Heart left ventricle (tissue), 16 donors: Measurements from ENCODE around the gene MGMT. TPM values are rescaled to one million over a fixed set of nuclear protein-coding genes. Genes with fewer than 3 reads are reported as not detected.

Source experiments
- ATAC-seq, 4 donors: fragments of 200-7000 bp; cut with Tn5 transposase; one replicate each; pipeline ENCODE4 v1.9.1; 2020 to 2022; ENCODE audit warnings: moderate library complexity in 4 of 4, mild to moderate bottlenecking in 3 of 4, moderate number of reproducible peaks in 1 of 4
- DNase-seq, 5 donors: peaks; one replicate each; pipeline ENCODE4 v3.0.0-alpha.2; 2020
- H3K27ac ChIP-seq, 12 donors: fragments of 200-600 bp; sonication (generic) in 4 of 12; one replicate each; pipeline versions ENCODE4 v1.5.0 to v1.8.0; 2016 to 2022; ENCODE audit warnings: mild to moderate bottlenecking in 2 of 12
- H3K27me3 ChIP-seq, 9 donors: fragments of 200-600 bp; sonication (generic) in 2 of 9; one replicate each; pipeline versions ENCODE4 v1.5.1 to v1.8.0; 2016 to 2022; ENCODE audit warnings: mild to moderate bottlenecking in 3 of 9
- H3K36me3 ChIP-seq, 9 donors: fragments of 200-600 bp; sonication (generic) in 2 of 9; one replicate each; pipeline versions ENCODE4 v1.5.0 to v1.8.0; 2018 to 2022; ENCODE audit warnings: mild to moderate bottlenecking in 2 of 9
- H3K4me1 ChIP-seq, 12 donors: fragments of 200-600 bp; sonication (generic) in 4 of 12; one replicate each; pipeline versions ENCODE4 v1.5.0 to v1.8.0; 2016 to 2022; ENCODE audit warnings: mild to moderate bottlenecking in 3 of 12
- H3K4me3 ChIP-seq, 12 donors: fragments of 200-600 bp; sonication (generic) in 4 of 12; one replicate each; pipeline versions ENCODE4 v1.5.0 to v1.8.0; 2017 to 2022; ENCODE audit warnings: mild to moderate bottlenecking in 9 of 12, moderate library complexity in 4 of 12
- H3K9me3 ChIP-seq, 12 donors: fragments of 200-600 bp; sonication (generic) in 4 of 12; one replicate each; pipeline versions ENCODE4 v1.5.0 to v1.8.0; 2016 to 2022; ENCODE audit warnings: mild to moderate bottlenecking in 1 of 12
- CTCF ChIP-seq, 12 donors: fragments of 200-600 bp; sonication (generic) in 4 of 12; IDR thresholded peaks; one replicate each; pipeline versions ENCODE4 v1.5.0 to v1.8.0; 2018 to 2022; ENCODE audit warnings: antibody characterized with exemption in 12 of 12, mild to moderate bottlenecking in 5 of 12
- POLR2A ChIP-seq, 2 donors: fragments of 450-650 bp; IDR thresholded peaks; one replicate each; pipeline ENCODE4 v1.6.1; 2017; ENCODE audit warnings: antibody characterized with exemption in 2 of 2, mild to moderate bottlenecking in 2 of 2, moderate library complexity in 2 of 2
- WGBS, 4 donors: extraction: QIAGEN DNeasy Blood & Tissue Kit in 2 of 4; methylation state at CpG; one replicate each; pipeline versions ENCODE4 v1.1.5 to v1.1.7; 2013 to 2018; 5-methylcytosine and 5-hydroxymethylcytosine counted together
- intact Hi-C, 10 donors: fragments of 100-400 bp; cut with DNase I; formaldehyde crosslinking; loops; one replicate each; pipeline versions ENCODE4 v1.11.1 to v1.14.2; 2022
- polyA plus RNA-seq, 2 donors: library from polyadenylated mRNA; stranded (reverse); fragments of 200-250 nt; gene quantifications; one replicate each; pipeline ENCODE4 v1.2.3, GENCODE V29; 2013
- total RNA-seq, 9 donors: library from RNA; depleted of rRNA in 2 of 9; stranded (reverse); fragments of >200 nt in 2 of 9; fragmentation: NEBNext Ultra II Directional in 3 of 9; extraction: Animal tissue kit (Norgen Biotek cat#: 25700) in 3 of 9; gene quantifications; one replicate each; pipeline versions ENCODE4 v1.1.0 to v1.2.4, GENCODE V29; 2016 to 2023
- donor health status: ischemic (EF 13 %, LVEDD 7.1; RV severe dilation, severe dysfunction).
- donor health status: healthy with polysubstance abuse.
- donor health status: DM: no; HTN: yes; CAD: no.
- donor health status: DM: no; HTN: no; CAD: no.
- donor health status: ischemic (EF 25% LVEDD 6.9; RV normal size, moderate dysfunction).
- donor health status: ischemic (EF 25% LVEDD 5.7; RV mildly dilated, moderate dysfunction).
- donor health status: healthy.
- donor health status: DM: yes; HTN: yes; CAD: no.
- donor health status: ischemic (EF 35%, LVEDD 5.7; RV mildly dilated, moderate dysfunction).
- donor health status: nonischemic (EF 11% LVEDD 7.7; RV severe dilation, severe dysfunction).
- donor health status: DM: yes; HTN: yes; CAD: no.
- donor health status: PGD.
- donor health status: ischemic (EF 29% LVEDD 5.4; RV normal size, mild dysfunction).
- donor health status: nonischemic (EF 23%, LVEDD 6.1; RV moderate dilation, normal function).

The MGMT gene
- total and polyA plus RNA-seq, 11 donors = 6.2 to 25.3 (median 11.6) TPM

- no peaks in the 10 kb centered on the region for H3K27me3 ChIP-seq
- no peak overlapping the region for H3K4me3 ChIP-seq
- H3K36me3 ChIP-seq = no peaks in the 10 kb centered on the region
- peak in 1 of 4 donors; percentile 16 for ATAC-seq
- intact Hi-C loops = no loop called here
- no peak for DNase-seq
- peaks cover 0 to 18% (median 4%) of the 10 kb centered on the region in 12 donors for H3K4me1 ChIP-seq
- H3K9me3 ChIP-seq = no peaks in the 10 kb centered on the region
- TF ChIP-seq POLR2A (IDR thresholded peaks at IDR 0.05) = no peak
- TF ChIP-seq CTCF (IDR thresholded peaks at IDR 0.05) = no peak
- 93 to 100% (median 96%) methylated on average over 15 to 26 of the region's 26 CpGs for WGBS, 4 donors
- no peak overlapping the region for H3K27ac ChIP-seq
Observed at GRCh38 chr10:129520440-129521080, 53.5 kb downstream of the MGMT start.

- Histone ChIP-seq H3K36me3 (no peaks in the 10 kb centered on the region), H3K9me3 (no peaks in the 10 kb centered on the region), H3K4me3 (no peak overlapping the region), H3K27me3 (no peaks in the 10 kb centered on the region), H3K27ac (no peak overlapping the region), H3K4me1 (peaks cover 0 to 20% (median 4%) of the 10 kb centered on the region in 12 donors)
- DNase-seq (no peak), ATAC-seq (no peak)
- intact Hi-C loops = no loop called here
- 85 to 96% (median 93%) methylated on average over 14 to 22 of the region's 22 CpGs for WGBS, 4 donors
- TF ChIP-seq POLR2A (IDR thresholded peaks at IDR 0.05) = no peak
- no peak for TF ChIP-seq CTCF (IDR thresholded peaks at IDR 0.05)
Observed at GRCh38 chr10:129521161-129522025, 54.4 kb downstream of the MGMT start.

- Histone ChIP-seq H3K4me1 (peaks cover 0 to 19% (median 4%) of the 10 kb centered on the region in 12 donors), H3K27ac (no peak overlapping the region), H3K9me3 (no peaks in the 10 kb centered on the region), H3K4me3 (no peak overlapping the region), H3K36me3 (no peaks in the 10 kb centered on the region), H3K27me3 (no peaks in the 10 kb centered on the region)
- no peak for DNase-seq
- TF ChIP-seq POLR2A (IDR thresholded peaks at IDR 0.05) (no peak), CTCF (IDR thresholded peaks at IDR 0.05) (no peak)
- intact Hi-C loops = no loop called here
- no peak for ATAC-seq
- 86 to 95% (median 94%) methylated on average over 7 of the region's 7 CpGs for WGBS, 4 donors
Observed at GRCh38 chr10:129522041-129522585, 55.1 kb downstream of the MGMT start.
